Measurements from ENCODE around the gene ZNF593. TPM values are rescaled to one million over a fixed set of nuclear protein-coding genes. Genes with fewer than 3 reads are reported as not detected.
A peak's percentile ranks its signal among the peaks of the same experiment; 100 is the strongest.

ZNF593 gene
- total and polyA plus RNA-seq, 2 experiments from 2014 or later, result 26.2 to 108 TPM

DNA sequence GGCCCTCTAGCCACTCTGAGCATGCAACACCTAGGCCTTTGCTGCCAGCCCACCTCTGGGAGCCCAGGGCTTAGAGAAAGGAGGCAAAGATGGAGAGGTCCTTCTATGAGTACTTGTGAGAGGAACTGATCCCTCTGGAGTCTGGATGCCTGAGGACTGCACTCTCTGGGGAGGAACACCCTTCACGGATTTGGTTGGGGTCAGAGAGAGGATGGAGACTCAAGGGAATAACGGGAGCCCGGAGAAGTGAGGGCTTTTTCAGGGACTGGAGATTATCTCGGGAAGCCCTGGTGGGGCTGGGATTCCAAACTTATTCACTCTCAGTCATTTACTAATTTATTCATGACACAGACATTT lies 532 bp upstream of the ZNF593 start:
- Histone ChIP-seq H3K36me3 (ENCODE audit: insufficient read depth) (no peaks in the 10 kb centered on the region), H3K27ac (ENCODE audit: low read depth) (no peak overlapping the region), H3K4me1 (ENCODE audit: insufficient read depth) (peaks cover 20% of the 10 kb centered on the region), H3F3A (replicated peaks; ENCODE audit: low read depth) (no peaks in the 10 kb centered on the region), H3K9me2 (ENCODE audit: insufficient read depth) (no peaks in the 10 kb centered on the region), H3K4me2 (peak overlapping the region; percentile 99), H2AFZ (peak overlapping the region; percentile 83), H4K20me1 (replicated peaks; ENCODE audit: insufficient read depth) (no peaks in the 10 kb centered on the region), H3K27me3 (ENCODE audit: insufficient read depth) (peaks cover 33% of the 10 kb centered on the region), H3K4me3 (peak overlapping the region; percentile 94), H3K79me2 (replicated peaks; ENCODE audit: insufficient read depth) (0 out of 2 replicates have a peak, but pooled peaks cover 4% of the 10 kb centered on the region)
- H3K4me1 Mint-ChIP-seq, result peaks cover 25% of the 10 kb centered on the region
- H3K4me3 Mint-ChIP-seq, result peak overlapping the region; percentile 88
- DNase-seq (ENCODE audit: low spot score), result no peak
- TF ChIP-seq, protein P1, sequence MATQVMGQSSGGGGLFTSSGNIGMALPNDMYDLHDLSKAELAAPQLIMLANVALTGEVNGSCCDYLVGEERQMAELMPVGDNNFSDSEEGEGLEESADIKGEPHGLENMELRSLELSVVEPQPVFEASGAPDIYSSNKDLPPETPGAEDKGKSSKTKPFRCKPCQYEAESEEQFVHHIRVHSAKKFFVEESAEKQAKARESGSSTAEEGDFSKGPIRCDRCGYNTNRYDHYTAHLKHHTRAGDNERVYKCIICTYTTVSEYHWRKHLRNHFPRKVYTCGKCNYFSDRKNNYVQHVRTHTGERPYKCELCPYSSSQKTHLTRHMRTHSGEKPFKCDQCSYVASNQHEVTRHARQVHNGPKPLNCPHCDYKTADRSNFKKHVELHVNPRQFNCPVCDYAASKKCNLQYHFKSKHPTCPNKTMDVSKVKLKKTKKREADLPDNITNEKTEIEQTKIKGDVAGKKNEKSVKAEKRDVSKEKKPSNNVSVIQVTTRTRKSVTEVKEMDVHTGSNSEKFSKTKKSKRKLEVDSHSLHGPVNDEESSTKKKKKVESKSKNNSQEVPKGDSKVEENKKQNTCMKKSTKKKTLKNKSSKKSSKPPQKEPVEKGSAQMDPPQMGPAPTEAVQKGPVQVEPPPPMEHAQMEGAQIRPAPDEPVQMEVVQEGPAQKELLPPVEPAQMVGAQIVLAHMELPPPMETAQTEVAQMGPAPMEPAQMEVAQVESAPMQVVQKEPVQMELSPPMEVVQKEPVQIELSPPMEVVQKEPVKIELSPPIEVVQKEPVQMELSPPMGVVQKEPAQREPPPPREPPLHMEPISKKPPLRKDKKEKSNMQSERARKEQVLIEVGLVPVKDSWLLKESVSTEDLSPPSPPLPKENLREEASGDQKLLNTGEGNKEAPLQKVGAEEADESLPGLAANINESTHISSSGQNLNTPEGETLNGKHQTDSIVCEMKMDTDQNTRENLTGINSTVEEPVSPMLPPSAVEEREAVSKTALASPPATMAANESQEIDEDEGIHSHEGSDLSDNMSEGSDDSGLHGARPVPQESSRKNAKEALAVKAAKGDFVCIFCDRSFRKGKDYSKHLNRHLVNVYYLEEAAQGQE (IDR thresholded peaks at IDR 0.05; ENCODE audit: unreplicated experiment), result no peak
- no peak for TF ChIP-seq POLR2AphosphoS5 (IDR thresholded peaks at IDR 0.05; ENCODE audit: low read depth)
- TF ChIP-seq CREB1 (CRISPR knock-in tag; IDR thresholded peaks at IDR 0.05; ENCODE audit: low read depth), result no peak
- peak; percentile 4 for TF ChIP-seq EZH2 (IDR thresholded peaks at IDR 0.05; ENCODE audit: low read depth, unreplicated experiment)
- no peak for TF ChIP-seq JUNB (IDR thresholded peaks at IDR 0.05; ENCODE audit: unreplicated experiment)
- peaks cover 46% of the 10 kb centered on the region for H3K27me3 Mint-ChIP-seq (ENCODE audit: insufficient read depth, low read depth, poor library complexity)
- H3K9me3 Mint-ChIP-seq, result no peaks in the 10 kb centered on the region
- ATAC-seq, result no peak
- H3K36me3 Mint-ChIP-seq (ENCODE audit: low read depth), result no peaks in the 10 kb centered on the region; the same call in 2 of the 3 replicates
- no peak overlapping the region; the same call in 1 of the 2 replicates for H3K27ac Mint-ChIP-seq

DNA sequence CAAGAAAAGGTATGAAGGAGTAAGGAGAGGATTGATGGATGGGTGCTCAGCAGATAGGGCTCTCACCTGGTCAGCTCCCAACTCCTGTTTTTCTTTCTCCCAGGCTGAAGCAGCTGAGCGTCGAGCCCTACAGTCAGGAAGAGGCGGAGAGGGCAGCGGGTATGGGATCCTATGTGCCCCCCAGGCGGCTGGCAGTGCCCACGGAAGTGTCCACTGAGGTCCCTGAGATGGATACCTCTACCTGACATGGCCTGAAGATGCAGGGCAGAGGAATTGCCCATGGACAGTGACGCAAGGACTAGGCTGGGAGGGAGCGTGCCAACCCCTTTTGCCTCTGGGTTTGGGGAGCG lies 739 bp downstream of the ZNF593 start:
- Mint-ChIP-seq H3K4me3 (peak overlapping the region; percentile 88), H3K27me3 (ENCODE audit: insufficient read depth, low read depth, poor library complexity) (peaks cover 35% of the 10 kb centered on the region), H3K27ac (peak overlapping the region; percentile 35; the same call in 1 of the 2 replicates), H3K36me3 (ENCODE audit: low read depth) (no peaks in the 10 kb centered on the region; the same call in 2 of the 3 replicates), H3K9me3 (no peaks in the 10 kb centered on the region), H3K4me1 (peaks cover 16% of the 10 kb centered on the region)
- DNase-seq (ENCODE audit: low spot score) (no peak), ATAC-seq (no peak)
- Histone ChIP-seq H3K27ac (ENCODE audit: low read depth) (no peak overlapping the region), H3K79me2 (replicated peaks; ENCODE audit: insufficient read depth) (0 out of 2 replicates have a peak, but pooled peaks cover 4% of the 10 kb centered on the region), H3K4me1 (ENCODE audit: insufficient read depth) (peaks cover 15% of the 10 kb centered on the region), H3K4me2 (peak overlapping the region; percentile 99), H3F3A (replicated peaks; ENCODE audit: low read depth) (no peaks in the 10 kb centered on the region), H3K4me3 (peak overlapping the region; percentile 94), H4K20me1 (replicated peaks; ENCODE audit: insufficient read depth) (no peaks in the 10 kb centered on the region), H2AFZ (peak overlapping the region; percentile 74; the same call in 1 of the 2 replicates), H3K36me3 (ENCODE audit: insufficient read depth) (no peaks in the 10 kb centered on the region), H3K9me2 (ENCODE audit: insufficient read depth) (no peaks in the 10 kb centered on the region), H3K27me3 (ENCODE audit: insufficient read depth) (peaks cover 20% of the 10 kb centered on the region)
- TF ChIP-seq, protein P1 (IDR thresholded peaks at IDR 0.05; ENCODE audit: unreplicated experiment), result no peak
- TF ChIP-seq CREB1 (CRISPR knock-in tag; IDR thresholded peaks at IDR 0.05; ENCODE audit: low read depth) (no peak), STAT1 (IDR thresholded peaks at IDR 0.05; ENCODE audit: unreplicated experiment) (no peak)
